IPS-NIHi7 (cell line): ENCODE data around the gene PPAT.

Experiments
- DNase-seq: peaks from one replicate; pipeline ENCODE4 v3.0.0; 2012; ENCODE audit warnings: mixed read lengths; ENCODE audit errors: extremely low spot score

Gene PPAT

DNA sequence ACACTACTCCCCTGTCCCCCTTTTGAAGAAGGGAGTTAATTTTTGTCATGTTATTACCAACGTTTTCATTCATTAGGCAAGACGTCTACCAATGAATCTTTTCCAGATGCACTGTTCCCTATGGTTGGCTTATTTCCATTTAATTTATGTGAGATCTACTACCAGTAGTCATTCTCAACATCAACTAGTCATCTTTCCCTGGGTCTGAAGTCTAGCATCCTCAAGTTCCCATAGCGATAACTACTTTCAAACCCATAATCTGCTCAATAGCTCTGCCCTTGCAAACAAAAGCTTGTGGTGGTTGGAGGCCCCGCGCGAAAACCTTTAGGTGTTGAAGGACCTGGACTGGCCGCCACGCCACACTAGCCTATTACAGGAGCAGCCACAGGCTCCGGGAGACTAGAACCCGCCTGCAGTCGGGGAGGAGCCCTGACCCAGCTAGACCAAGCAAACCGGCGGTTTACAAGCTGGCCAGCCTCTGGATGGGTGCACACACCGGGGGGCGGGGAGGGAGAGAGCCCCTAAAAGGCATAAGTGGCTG is 746 bp downstream of the PPAT start:
- DNase-seq: peak; percentile 38

DNA sequence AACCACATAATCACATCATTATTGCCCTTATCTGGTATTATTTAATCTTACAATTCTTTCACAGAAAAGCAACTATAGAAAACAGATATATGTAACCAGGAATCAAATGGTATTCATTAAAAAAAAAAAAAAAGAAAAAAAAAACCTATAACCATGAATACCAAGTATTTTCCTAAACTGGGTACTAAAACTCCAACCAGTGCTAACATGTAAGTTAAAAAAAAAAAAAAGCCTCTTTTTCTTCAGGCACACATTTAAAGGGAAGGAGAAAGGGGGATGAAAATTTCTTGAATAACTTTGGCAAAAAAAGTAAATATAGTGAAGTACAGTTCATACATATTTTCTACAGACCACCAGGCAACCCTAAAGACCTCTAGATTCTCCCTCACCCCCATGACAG is 2.1 kb downstream of the PPAT start:
- DNase-seq: no peak

DNA sequence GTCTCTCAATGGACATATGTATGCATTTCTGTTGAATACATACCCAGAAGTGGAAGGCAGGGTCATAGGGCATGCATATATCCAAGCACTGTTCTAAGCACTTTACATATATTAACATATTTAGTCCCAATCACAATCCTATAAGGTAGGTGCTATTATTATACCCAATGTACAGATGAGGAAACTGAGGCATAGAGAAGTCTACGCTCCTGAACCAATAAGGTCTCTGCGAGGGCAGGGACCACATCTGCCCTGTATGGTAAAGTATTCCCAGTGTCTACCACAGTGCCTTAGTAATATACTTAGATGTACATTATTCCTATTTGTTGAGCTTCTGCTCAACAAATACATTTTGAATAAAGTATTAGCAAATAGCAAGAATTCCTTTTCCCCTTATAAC is 5.2 kb downstream of the PPAT start:
- no peak for DNase-seq

DNA sequence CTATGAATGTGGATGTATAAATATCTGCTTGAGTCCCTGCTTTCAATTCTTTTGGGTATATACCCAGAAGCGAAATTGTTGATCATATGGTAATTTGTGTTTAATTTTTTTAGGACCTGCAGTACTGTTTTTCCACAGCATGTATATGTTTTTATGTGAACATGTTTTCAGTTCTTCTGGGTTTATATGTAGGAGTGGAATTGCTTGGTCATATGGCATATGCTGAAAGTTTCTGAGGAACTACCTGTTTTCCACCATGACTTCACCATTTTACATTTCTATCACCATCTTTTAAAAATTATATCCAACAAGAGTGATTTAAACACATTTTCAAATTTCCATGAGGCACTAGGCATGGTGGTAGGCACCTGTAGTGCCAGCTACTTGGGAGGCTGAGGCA is 8.2 kb downstream of the PPAT start:
- DNase-seq: no peak

DNA sequence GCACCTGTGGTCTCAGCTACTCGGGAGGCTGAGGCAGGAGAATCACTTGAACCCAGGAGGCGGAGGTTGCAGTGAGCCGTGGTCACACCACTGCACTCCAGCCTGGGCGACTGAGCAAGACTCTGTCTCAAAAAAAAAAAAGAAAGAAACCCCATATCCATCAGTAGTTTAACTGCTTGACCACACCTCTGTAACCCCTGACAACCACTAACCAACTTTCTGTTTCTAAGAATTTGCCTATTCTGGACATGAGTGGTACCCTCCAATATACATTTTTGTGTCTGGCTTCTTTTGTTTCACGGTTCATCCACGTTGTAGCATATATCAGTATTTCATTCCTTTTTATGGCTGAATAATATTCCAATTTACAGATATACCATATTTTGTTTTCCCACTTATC is 9.1 kb downstream of the PPAT start:
- DNase-seq: no peak

DNA sequence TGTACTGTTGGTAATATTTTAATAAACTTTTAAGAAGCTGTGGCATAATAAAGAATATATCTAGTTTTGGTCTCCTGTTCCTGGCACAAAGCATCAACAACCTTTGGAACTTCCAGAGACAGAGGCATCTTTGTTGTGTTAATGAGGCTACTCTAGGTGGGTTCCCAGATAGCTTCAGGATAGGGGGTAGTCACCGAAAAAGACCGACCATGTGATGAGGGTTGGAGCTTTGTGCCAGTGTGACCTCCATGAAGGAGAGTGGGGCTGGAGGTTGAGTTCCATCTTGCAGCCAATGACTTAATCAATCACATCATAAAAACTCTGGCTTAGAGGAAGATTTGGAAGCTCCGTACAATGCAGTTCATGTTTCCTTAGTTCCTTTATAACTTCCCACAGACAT is 9.9 kb downstream of the PPAT start:
- DNase-seq: peak; percentile 45

DNA sequence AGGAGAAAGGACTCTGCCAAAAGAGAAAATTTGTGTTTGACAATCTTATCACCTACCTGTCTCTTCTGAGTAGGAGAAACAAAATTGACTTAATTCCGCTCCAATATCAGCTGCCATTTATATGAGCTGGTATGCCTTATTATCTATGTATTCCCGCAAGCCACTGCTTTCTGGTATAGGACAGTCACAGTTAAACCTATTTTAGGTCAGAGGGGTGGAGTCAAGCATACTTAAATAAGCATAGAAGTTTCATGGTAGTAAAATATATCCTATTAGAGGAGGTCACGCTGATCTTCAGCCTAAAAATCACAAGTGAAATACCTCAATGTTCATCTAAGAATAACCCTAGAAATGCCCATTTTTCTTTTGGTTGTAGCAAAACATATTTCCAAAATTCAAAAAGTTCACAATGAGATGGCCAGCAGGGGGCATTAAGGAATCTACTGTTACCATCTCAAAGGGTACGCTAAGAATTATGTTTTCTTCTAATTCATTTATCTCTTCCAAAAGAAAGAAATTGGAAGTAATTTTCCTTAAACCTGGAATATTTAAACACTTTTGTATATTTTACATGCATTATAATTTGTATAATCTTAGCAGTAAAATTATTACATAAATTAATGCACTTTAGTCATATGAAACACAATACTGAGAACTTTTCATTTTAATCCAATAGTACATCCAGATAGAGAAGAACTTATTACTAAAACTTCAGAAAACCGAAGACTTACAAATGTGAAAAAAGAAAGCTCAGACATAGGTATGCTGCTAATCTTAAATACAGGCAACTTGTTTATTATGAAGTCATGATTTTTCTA is 10.5 kb downstream of the PPAT start:
- DNase-seq: no peak

DNA sequence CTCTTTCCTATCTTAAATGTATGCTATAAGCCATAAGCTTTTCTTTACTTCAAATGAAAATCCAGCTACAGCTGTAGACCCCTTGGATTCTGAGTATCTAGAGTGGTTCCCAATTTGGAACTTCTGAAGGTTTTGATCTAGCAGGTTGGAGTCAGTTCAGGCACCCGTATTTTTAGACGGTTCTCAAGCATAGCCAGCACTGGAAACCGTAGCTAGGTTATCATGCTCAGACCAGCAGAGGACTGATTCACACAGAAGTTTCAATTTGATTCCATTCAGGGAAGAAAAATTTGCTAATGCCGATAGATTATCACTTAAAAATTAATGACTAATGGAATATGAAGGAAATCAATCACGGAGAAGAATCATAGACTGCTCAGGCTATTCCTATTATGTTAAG is 11.2 kb downstream of the PPAT start:
- DNase-seq: no peak

DNA sequence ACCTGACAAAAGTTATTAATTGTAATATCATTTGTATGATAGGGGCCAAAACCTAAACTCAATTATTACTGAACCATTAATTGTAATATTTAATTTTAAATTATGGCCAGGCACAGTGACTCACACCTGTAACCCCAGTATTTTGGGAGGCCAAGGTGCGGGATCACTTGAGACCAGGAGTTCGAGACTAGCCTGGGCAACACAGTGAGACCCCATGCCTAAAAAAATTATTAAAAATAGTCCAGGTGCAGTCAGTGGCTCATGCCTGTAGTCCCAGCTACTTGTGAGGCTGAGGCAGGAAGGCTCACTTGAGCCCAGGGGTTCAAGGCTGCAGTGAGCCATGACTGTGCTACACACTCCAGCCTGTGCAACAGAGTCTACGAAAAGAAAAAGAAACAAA is 18.0 kb downstream of the PPAT start:
- no peak for DNase-seq

DNA sequence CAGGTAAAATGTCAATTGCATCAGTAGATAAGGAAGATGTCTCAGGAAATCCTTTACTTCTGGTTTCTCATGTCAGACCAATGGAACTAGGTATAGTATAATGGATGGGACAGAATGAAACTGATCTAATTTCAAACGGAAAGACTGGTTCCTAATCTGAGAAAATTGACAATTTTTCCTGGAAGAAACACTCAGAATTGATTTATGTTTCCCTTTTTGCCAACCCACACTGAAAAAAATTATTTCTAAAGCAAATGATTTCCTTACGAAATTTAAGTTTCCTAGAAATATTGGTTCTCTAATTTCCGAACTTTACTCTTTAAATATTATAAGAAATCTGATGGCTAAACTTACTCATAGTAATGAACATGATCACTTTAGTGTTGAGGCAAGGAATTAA is 19.1 kb downstream of the PPAT start:
- DNase-seq: no peak

DNA sequence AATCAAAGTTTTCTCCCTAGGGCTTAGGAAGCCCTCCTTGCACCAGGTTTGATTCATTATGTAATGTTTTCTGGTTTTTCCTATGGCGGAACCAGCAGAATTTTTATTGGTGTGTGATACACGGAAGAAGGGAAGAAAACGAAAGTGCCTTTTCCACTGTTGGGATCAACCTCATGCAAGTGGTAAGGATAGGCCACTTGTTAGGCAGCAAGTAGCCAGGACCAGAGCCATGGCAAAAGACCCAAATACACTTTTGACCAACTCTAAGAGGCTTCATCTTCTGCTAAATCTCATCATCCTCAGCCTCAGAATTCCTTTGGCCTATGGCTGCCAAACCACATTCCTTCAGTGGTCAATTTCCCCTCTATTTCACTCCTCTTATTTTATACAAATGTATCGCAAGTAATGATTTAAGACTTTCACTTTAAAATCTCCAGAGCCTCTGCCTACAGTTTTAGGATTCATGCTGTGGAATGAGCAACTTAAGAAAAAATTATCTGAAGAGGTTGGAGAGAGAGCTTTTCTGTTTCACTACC is 21.2 kb downstream of the PPAT start:
- no peak for DNase-seq

DNA sequence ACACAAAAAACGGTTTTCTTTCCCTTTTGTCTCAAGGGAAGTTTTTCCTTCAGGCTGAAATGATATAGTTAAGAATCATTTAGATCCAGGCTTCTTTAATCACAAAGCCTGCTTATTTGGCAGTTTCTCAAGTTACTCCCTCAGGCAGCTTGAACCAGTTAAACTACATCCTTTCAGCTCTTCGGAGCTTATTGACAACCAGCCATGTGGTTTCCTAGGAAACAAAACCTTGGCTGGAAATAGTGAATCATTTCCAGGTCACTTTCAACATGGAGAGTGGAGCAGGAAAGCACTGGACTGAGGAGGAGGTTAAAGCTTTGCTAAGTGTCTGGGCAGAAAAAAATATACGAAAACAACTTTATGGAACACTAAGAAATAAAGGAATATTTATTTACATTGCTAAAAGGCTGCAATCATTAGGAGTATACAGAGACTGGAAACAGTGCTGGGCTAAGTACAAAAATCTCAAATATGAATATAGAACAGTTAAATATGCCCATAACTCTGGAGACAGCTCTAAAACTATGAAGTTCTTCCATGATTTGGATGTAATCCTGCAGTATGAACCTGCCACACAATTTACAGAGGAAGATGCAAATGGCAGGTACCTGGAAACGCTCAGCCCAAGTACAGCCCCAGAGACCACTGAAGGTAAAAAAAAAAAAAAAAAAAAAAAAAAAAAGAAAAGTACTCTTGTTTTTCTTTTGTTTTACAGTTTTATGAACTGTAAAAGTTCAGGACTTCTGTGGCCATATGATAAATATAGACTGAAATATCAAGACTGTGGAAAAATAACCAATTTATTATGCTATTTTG is 25.0 kb downstream of the PPAT start:
- DNase-seq: peak; percentile 67

DNA sequence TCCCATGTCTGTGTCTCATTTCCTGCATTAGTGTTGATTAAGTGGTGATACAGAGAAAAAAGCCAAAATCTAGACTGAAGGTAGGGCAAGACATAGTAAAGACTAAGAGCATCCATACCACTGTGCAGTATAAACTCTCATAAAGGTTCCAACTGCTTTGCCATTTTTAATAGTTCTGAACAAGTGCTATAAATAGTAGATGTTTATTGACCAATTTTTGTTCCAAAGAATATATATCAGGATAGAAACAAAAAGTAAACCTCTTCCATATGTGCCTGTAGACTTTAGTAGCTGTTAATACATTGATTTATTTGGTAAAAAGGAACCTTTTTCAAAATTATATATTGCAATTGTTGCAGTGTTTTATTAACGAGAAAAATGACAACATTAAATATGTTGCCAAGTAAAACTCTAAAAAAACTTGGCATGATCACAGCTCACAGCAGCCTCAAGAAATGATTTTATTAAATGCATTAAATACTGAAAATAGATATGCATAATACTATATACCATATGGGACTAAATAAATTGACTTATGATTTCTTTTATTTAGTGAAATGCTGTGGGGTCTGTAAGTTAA is 25.8 kb downstream of the PPAT start:
- DNase-seq: no peak

DNA sequence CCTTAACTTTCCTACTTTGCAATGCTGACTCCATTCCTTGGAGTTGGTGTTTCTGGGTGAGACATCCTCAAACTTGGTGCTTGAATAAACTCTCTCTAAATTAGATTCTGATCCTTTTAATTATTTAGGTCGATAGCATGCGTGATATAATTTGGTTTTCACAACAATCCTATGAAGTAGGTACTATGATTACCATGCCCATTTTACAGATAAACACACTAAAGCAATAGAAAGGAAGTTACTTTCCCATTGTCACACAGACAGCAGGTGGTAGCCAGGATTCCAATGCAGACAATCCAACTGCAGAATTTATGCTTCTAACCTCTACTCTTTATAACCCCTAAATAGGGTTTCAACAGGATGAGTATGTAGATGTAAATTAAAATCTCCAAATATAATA is 26.4 kb downstream of the PPAT start:
- DNase-seq: no peak

DNA sequence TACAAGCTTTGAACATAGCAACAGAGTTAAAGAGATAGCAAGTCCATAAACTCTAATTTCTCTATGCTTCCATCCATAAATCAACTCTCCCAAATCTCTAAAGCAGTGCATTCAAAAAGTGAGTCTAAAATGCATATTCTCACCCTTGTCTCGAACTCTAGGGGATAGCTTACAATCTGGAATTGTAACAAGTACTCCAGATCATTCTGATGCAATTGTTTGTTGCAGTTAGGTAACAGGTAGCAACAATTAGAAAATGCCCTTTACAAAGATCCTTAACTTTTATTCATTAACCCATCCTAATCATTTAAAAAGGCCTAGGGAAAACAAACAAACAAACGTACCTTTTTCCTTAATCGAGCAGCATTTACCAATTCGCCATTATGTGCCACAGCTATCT is 29.3 kb downstream of the PPAT start:
- no peak for DNase-seq

DNA sequence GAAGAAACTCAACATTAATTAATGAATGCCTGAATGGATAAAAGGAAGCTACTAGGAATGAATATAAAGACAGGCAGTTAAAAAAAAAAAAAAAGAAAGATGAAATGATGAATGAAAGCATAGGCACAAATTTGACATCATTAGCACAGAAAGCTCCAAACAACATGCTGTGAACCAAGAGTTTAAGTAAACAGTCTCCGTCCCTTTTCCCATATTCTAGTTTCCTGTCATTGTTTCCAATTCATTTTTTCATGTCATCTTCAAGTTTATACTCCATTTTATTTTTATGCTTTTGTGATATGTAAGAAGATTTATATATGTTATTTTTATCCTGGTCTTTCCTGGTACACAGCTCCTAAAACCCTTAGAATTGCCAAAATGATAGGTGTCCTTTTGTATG is 30.4 kb downstream of the PPAT start:
- no peak for DNase-seq

DNA sequence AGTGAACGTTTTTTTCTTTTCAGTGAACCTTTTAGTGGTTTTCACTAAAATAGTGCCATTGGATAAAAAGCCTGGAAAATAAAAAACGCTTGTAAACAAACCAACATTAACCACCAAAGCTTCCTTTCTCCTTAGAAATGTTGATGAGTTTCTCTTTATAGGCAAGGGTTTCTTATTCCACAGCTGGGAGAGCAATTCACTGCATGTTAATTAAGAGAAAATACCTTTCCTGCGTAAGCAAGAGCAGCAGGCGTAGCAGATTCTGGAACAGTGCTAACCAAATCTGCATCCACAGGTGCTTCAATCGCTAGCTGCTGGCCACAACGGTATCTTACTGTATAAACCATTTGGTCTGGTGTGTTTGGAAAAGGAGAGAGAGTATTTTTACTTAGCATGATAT is 34.9 kb downstream of the PPAT start:
- no peak for DNase-seq

DNA sequence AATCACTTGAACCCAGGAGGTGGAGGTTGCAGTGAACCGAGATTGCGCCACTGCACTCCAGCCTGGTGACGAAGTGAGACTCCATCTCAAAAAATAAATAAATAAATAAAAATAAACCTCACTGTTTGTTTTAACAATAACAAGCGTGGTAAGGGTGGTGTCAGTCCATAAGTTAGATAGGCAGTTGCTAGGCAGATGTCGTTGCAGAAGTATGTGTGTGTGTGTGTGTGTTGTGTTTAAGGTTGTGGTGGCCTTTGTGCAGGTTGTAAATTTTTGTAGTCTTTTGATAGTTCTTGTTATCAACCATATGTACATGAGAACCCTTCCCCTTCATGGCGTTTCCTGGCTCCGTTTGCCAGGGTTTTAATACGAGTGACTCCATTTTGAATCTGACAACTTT is 44.1 kb downstream of the PPAT start:
- no peak for DNase-seq

DNA sequence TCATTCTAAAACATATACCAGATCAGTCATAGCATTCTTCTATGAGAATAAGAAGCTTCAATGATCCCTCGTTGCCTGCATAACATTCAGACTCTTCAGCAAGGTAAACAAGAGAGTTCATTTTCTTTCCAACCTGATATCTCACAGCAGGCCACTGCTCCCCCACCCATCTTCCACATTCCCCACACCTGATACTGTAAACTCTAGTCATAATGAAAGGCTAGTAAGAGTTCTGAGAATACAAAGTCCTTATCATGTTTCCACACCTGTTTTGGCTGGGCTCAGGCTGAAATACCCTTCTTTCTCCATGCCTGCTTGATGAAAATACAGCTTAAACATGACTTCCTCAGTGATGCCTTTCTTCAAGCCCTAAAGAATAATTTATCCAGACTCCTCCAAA is 45.9 kb downstream of the PPAT start:
- DNase-seq: no peak

DNA sequence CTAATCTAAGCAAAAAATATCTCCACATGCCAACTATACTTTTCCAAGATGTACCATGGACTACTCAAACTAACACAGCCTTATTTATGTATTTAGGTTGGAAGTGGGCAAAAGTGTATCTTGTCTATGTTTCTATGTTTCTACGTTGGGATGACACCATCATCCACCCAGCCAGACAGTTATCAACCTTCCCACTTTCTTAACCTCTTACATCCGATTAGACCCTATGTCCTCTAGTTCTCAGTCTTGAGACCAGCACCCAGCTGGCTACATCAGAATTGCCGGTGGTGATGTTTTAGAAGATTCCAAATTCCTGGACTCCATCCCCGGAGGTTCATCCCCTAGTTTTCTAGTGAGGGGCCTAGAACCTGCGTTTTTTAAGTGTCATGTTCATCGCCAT is 47.1 kb downstream of the PPAT start:
- DNase-seq: no peak

DNA sequence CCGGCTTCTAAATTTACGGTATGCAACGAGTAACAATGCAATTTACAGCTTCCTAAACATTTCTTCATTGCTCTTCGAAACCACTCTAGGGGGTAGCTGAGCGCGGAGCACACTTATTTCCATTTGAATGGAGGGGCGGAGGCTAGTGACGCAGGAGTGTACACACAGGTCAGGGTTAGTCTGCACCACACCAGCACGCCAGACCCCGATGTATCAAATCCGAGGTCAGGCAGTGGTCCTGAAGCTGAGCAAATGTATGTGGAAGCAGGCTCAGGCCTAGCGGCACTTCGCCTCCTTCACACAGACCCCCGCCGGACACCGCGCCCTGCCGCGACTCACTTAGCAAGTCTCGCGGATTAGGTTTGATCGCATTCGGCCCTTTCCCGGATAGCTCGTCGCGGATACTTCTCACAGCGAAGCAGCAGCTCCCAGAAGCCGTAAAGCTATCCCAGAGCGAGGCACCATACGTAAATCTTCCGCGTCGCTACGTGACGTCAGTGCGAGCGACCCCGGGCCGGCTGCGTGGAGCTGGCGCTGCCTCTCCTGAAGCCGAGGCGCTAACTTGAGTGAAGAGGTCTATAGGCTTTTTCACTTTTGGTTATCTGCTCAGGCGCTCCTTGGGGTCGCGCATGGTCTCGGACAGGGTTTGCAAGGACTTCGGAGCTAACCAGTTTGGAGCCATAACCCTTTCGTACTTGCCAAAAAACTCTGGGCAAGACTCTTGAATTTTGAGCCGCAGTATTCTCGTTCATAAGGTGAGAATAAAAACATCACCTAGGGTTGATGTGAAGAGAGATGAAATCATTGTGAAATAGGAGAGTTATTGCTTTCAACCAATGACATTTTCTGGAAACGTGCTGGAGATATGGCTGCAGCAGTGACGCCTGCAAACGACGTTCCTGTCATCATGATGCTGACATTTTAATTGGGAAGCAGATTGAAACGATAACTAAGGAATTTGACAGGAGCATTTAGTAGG is 48.1 kb downstream of the PPAT start, which contains the start of gene AASDH:
AASDH (minus strand) TSS at position 469 of the 979 bp plus-strand sequence. CDS start 3,192 bp downstream, outside the sequence.
- peak; percentile 93 for DNase-seq
